GM10248 (cell line): ENCODE data around the gene PRR15L.
"Not testable (repeated sequence)": the region's sequence is repeated elsewhere in the genome, so short reads cannot be mapped to it uniquely, and the experiment has no call there.

Source experiments
- CTCF ChIA-PET: fragments of 300-600 bp; sonication (Branson Sonifier 250); formaldehyde crosslinking; extraction: SDS; loops from one replicate; lab custom pipeline; 2021; ENCODE audit warnings: antibody characterized with exemption; lab: Yijun Ruan, JAX
- POLR2A ChIA-PET: fragments of 350-650 bp; sonication (Branson Sonifier 250); formaldehyde crosslinking; extraction: SDS; loops from one replicate; lab custom pipeline; 2020; ENCODE audit warnings: antibody characterized with exemption; lab: Yijun Ruan, JAX
- DNase-seq: peaks from one replicate; pipeline ENCODE4 v3.0.0; 2012; ENCODE audit errors: extremely low spot score
- TF ChIP-seq, protein P1 (sequence below): IDR thresholded peaks from 2 replicates; pipeline ENCODE4 v1.5.1; 2012; ENCODE audit warnings: mild to moderate bottlenecking, low read depth; ENCODE audit errors: extremely low read depth, missing control alignments, control extremely low read depth

The PRR15L gene

DNA sequence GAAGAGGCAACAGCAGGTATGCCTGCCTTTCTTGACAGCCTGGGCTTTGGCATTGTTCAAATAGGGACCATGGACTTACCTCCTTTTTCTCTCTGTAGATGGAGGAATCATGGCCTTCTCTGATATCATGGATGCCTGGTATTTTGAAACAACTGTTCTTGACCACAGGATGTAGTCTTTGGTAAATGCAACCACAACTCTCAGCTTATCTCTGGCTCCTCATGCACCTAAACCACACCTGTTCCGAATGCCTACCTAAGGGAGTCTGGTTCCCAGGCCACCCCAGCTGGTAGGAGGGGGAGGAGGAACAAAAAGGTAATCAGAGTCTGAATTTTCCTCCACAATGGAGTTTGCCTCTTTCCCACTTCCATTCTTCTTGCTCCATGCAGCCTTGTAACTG lies 32.0 kb upstream of the PRR15L start:
- TF ChIP-seq, protein P1, sequence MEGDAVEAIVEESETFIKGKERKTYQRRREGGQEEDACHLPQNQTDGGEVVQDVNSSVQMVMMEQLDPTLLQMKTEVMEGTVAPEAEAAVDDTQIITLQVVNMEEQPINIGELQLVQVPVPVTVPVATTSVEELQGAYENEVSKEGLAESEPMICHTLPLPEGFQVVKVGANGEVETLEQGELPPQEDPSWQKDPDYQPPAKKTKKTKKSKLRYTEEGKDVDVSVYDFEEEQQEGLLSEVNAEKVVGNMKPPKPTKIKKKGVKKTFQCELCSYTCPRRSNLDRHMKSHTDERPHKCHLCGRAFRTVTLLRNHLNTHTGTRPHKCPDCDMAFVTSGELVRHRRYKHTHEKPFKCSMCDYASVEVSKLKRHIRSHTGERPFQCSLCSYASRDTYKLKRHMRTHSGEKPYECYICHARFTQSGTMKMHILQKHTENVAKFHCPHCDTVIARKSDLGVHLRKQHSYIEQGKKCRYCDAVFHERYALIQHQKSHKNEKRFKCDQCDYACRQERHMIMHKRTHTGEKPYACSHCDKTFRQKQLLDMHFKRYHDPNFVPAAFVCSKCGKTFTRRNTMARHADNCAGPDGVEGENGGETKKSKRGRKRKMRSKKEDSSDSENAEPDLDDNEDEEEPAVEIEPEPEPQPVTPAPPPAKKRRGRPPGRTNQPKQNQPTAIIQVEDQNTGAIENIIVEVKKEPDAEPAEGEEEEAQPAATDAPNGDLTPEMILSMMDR = no peak
- CTCF ChIA-PET = interaction anchor here (1.3 to 2.7 kb wide), 5 partner anchors 11 to 468 kb away, joined by 3 to 14 read pairs (median 5); no protein-coding TSS in a partner anchor
- POLR2A ChIA-PET = no interaction called here
- DNase-seq = no peak

DNA sequence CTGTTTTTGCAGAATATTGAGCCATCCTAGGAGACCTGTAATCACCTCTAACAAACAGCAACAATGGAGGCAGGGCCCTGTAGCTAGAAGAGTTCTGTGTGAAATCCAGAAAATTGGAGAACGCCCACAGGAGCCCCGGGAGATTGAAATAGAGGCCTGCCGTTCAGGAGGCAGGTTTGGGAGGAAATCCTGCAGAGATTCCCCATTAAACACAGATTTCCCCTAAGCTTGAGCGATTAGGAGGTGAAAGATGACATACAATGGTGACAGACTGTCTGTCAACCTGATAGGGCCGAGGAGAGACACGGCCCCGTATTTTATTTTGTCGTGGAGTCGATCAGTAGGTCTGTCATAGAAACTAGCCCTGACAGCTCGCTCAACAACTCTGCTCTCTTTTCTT lies 31.5 kb upstream of the PRR15L start:
- TF ChIP-seq, protein P1 = no peak
- CTCF ChIA-PET = interaction anchor here (1.0 to 2.7 kb wide), 5 partner anchors 18 to 468 kb away, joined by 3 to 14 read pairs (median 4); partner anchors contain the start of gene CDK5RAP3
- DNase-seq = no peak
- POLR2A ChIA-PET = no interaction called here

DNA sequence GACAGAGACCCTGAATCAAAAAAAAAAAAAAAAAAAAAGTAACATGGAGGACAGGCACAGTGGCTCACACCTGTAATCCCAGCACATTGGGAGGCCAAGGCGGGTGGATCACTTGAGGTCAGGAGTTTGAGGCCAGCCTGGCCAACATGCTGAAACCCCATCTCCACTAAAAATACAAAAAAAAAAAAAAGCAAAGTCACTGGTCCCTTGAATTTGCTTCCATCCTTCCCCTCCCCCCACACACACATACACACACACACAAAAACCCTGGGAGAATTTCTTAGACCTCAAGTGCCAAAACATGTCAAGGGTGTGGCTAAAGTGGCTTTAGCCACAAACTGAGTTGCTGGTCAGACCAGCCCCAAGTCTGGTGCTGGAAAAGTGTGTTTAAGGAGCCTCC lies 30.8 kb upstream of the PRR15L start:
- DNase-seq, POLR2A ChIA-PET: not testable (repeated sequence)
- CTCF ChIA-PET = interaction anchor here (1.0 to 1.5 kb wide), 4 partner anchors 14 to 469 kb away, joined by 3 to 5 read pairs (median 3); partner anchors contain the start of gene CDK5RAP3

DNA sequence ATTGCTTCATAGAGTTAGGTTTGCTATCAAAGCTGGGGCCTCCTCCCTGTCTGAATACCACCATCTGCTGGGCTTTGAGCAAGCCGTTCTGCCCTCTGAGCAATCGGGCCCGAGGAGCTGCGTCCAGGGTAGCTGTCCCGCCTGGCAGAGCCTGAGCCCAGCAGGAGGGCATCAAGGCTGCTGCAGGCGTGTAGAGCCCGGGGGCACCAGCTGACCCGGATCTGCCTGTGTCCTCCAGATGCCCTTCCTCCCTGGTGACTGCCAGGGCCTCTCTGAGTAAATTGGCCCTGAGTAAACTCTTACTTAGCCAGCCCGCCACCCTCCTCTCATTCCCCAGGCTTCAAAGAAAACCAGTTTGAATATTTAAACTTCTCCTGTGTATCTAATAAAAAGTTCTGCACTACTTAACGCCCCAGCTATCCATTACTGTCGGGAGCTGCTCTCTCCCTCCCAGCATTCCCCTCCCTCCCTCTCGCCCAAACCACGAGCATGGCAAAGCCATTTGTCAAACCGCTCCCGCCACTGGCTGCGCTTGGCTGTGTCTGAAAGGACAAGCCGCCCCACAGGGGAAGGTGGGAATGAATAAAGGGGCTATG lies 29.7 kb upstream of the PRR15L start:
- no peak for DNase-seq
- TF ChIP-seq, protein P1 = no peak
- ChIA-PET CTCF (interaction anchor here (1.2 to 2.2 kb wide), 5 partner anchors 9 to 39 kb away, joined by 3 to 8 read pairs (median 3); no protein-coding TSS in a partner anchor), POLR2A (no interaction called here)

DNA sequence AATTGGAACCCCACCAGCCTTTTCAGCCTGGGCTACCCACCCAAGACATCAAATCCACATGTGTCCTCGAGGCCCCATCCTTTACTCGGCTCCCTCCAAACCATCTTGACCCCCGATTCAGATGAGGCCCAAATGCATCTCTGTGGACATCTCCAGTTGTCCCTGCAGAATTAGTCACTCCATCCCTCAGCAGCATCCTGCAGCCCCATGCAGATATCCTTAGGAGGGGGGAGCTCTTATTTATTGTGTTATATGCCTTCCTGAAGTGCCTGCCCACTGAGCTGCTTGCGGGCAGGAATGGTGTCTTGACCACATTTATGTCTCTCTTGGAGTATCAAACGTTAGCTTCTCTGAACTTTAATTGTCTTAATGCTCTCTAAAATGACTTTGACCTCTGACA lies 28.8 kb upstream of the PRR15L start:
- POLR2A ChIA-PET = no interaction called here
- no peak for DNase-seq
- TF ChIP-seq, protein P1 = no peak
- CTCF ChIA-PET = interaction anchor here (1.2 to 2.2 kb wide), 4 partner anchors 8 to 38 kb away, joined by 3 to 8 read pairs (median 5); no protein-coding TSS in a partner anchor

DNA sequence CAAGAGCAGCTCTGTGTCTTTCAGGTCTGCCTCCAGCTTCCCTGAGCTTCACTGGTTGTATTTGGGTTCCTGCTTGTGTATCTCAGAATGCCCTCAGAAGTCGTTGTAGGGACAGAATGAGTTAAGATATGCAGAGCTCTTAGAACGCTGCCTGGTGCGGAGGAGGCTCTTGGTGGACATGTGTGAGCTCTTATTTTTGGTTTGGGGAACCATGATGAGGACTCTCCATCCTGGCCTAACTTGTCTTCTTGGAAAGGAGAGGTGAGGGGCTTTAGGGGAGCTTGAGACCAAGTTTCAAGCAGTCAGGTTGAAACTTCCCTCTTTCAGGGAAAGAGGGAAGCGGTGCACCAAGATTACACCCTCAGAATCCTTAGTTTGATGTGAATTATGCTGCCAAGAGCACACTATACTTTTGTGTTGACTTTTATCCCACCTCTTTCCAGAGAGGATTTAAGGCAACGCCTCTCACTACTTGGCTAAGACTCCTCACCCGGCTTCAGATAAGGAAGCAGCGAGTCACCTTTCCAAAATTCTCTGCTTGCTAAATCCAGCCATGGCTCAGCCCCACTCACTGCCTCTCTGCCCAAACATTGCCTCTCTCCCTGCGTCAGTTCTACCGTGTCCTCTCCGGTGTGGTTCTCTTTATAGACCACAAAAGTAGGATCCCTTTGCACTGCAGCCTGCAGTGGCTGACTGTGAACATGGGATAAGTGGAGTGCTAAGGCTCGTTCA lies 26.0 kb upstream of the PRR15L start:
- ChIA-PET POLR2A (no interaction called here), CTCF (interaction anchor here (0.6 to 1.7 kb wide), 5 partner anchors 12 to 35 kb away, joined by 3 to 9 read pairs (median 3); partner anchors contain the start of gene CDK5RAP3)
- TF ChIP-seq, protein P1 = no peak
- DNase-seq = no peak
